ENCODE data around the gene CSHL1. TPM values are rescaled to one million over a fixed set of nuclear protein-coding genes. Genes with fewer than 3 reads are reported as not detected.
"Not testable (repeated sequence)": the region's sequence is repeated elsewhere in the genome, so short reads cannot be mapped to it uniquely, and the experiment has no call there.

The CSHL1 gene
- polyA plus RNA-seq, 2 of the 4 experiments (the other 2 are of a cell fraction): not detected

DNA sequence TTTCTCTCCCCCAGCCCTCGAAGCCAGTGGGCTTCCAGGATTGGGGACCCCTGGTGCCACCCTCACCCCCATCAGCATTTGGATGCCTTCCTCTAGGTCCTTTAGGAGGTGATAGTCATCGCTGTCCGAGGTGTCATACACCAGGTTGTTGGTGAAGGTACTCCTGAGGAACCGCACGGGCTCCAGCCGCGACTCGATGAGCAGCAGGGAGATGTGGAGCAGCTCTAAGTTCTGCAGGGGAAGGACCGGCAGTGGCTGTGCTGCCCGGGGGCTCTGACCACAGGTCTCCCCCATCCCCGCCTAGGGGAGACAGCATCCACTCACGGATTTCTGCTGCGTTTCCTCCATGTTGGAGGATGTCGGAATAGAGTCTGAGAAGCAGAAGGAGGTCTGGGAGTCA is 962 bp downstream of the CSHL1 start:
- ChIA-PET CTCF (interaction anchor here (1.0 to 16.7 kb wide), 22 partner anchors 8 to 511 kb away, joined by 3 to 386 read pairs (median 10); partner anchors contain the start of genes CD79B, ERN1, GH1 and ICAM2), POLR2A (no interaction called here)
- ATAC-seq (no peak), DNase-seq (ENCODE audit: low read depth in 1 of 2, low spot score in 1 of 2) (no peak), FAIRE-seq (no peak)
- Histone ChIP-seq H3K27ac (no peak overlapping the region), H3K4me2 (no peak overlapping the region), H3K9me3 (no peaks in the 10 kb centered on the region), H3K4me1 (no peaks in the 10 kb centered on the region), H3K4me3 (no peak overlapping the region)
- TF ChIP-seq FOSB (CRISPR knock-in tag; IDR thresholded peaks at IDR 0.05) (no peak), HDAC2 (IDR thresholded peaks at IDR 0.05) (no peak), HEYL (CRISPR knock-in tag; IDR thresholded peaks at IDR 0.05) (no peak), ZFP36 (IDR thresholded peaks at IDR 0.05; ENCODE audit: borderline replicate concordance, partially characterized antibody) (no peak), SREBF2 (IDR thresholded peaks at IDR 0.05) (no peak), BHLHE40 (IDR thresholded peaks at IDR 0.05; ENCODE audit: low read depth, low read length) (no peak)
- TF ChIP-seq, protein P1, sequence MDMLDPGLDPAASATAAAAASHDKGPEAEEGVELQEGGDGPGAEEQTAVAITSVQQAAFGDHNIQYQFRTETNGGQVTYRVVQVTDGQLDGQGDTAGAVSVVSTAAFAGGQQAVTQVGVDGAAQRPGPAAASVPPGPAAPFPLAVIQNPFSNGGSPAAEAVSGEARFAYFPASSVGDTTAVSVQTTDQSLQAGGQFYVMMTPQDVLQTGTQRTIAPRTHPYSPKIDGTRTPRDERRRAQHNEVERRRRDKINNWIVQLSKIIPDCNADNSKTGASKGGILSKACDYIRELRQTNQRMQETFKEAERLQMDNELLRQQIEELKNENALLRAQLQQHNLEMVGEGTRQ (IDR thresholded peaks at IDR 0.05): no peak
- TF ChIP-seq, protein P2, sequence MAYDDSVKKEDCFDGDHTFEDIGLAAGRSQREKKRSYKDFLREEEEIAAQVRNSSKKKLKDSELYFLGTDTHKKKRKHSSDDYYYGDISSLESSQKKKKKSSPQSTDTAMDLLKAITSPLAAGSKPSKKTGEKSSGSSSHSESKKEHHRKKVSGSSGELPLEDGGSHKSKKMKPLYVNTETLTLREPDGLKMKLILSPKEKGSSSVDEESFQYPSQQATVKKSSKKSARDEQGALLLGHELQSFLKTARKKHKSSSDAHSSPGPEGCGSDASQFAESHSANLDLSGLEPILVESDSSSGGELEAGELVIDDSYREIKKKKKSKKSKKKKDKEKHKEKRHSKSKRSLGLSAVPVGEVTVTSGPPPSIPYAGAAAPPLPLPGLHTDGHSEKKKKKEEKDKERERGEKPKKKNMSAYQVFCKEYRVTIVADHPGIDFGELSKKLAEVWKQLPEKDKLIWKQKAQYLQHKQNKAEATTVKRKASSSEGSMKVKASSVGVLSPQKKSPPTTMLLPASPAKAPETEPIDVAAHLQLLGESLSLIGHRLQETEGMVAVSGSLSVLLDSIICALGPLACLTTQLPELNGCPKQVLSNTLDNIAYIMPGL (CRISPR knock-in tag; IDR thresholded peaks at IDR 0.05; ENCODE audit: borderline replicate concordance): no peak
- WGBS (ENCODE audit: missing lambda C conversion rate): 54% methylated on average over 14 of the region's 14 CpGs

DNA sequence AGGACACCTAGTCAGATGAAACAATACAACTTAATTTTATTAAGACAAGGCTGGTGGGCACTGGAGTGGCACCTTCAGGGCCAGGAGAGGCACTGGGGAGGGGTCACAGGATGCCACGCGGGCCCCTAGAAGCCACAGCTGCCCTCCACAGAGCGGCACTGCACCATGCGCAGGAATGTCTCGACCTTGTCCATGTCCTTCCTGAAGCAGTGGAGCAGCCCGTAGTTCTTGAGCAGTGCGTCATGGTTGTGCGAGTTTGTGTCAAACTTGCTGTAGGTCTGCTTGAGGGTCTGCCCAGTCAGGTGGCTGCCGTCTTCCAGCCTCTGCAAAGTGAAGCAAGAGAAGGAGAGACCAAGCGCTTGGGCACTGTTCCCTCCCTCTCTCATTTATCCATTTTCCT is 1.5 kb downstream of the CSHL1 start:
- POLR2A ChIA-PET; H3K9me3 ChIP-seq; H3K4me3 ChIP-seq; H3K27ac ChIP-seq; ATAC-seq; DNase-seq (ENCODE audit: low read depth in 1 of 2, low spot score in 1 of 2); FAIRE-seq; H3K4me1 ChIP-seq; H3K4me2 ChIP-seq: not testable (repeated sequence)
- CTCF ChIA-PET: interaction anchor here (2.7 to 16.7 kb wide), 6 partner anchors 10 to 223 kb away, joined by 20 to 187 read pairs (median 26); partner anchors contain the start of genes ERN1 and GH1
- 58% methylated on average over 10 of the region's 10 CpGs for WGBS (ENCODE audit: missing lambda C conversion rate)

DNA sequence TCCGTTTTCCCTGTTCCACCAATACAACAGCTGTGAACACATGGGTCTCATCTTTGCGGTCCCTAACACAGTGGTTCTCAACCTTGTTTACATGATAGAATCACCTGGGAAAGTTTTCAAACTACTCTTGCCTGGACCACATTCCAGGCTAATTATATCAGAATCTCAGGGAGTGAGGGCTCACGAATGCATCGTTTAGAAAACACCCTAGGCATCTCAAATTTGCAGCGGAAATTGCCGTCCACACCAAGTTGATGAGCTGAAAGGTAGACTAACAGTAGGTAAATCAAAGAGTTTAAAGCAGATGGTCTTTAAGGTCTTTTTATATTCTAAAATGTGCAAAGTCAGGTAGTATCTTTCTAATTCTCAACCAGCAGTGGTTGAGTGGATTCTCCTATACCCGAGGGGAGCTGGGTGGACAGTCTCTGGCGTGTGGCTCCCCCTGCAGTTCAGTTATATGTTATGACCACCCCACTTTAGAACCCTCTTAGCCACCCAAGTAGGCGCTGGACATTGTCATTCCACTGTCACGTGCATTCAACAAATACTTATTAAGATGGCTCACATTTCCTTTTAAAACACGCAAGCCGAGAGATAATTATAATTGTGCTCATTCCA is 3.8 kb downstream of the CSHL1 start:
- H3K27ac ChIP-seq; H3K4me2 ChIP-seq; H3K4me1 ChIP-seq; DNase-seq (ENCODE audit: low read depth in 1 of 2, low spot score in 1 of 2); POLR2A ChIA-PET; FAIRE-seq; H3K9me3 ChIP-seq; H3K4me3 ChIP-seq: not testable (repeated sequence)
- ATAC-seq: peak; percentile 44 to 72; a peak in 3 of 6 replicates
- CTCF ChIA-PET: interaction anchor here (0.7 to 8.8 kb wide), 12 partner anchors 10 to 227 kb away, joined by 3 to 80 read pairs (median 4); partner anchors contain the start of genes GH1 and ICAM2
- WGBS (ENCODE audit: missing lambda C conversion rate): 41% methylated on average over 12 of the region's 12 CpGs

DNA sequence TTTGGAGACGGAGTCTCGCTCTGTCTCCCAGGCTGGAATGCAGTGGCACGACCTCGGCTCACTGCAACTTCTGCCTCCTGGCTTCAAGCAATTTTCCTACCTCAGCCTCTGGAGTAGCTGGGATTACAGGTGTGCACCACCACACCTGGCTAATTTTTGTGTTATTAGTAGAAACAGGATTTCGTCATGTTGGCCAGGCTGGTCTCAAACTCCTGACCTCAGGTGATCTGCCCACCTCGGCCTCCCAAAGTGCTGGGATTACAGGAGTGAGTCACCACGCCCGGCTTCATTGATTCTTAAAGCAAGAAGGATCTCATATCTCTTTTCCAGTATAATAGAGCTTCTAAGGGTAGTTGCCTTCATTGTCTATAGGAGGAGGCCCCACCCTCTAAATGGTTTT is 6.3 kb downstream of the CSHL1 start:
- POLR2A ChIA-PET: not testable (repeated sequence)

DNA sequence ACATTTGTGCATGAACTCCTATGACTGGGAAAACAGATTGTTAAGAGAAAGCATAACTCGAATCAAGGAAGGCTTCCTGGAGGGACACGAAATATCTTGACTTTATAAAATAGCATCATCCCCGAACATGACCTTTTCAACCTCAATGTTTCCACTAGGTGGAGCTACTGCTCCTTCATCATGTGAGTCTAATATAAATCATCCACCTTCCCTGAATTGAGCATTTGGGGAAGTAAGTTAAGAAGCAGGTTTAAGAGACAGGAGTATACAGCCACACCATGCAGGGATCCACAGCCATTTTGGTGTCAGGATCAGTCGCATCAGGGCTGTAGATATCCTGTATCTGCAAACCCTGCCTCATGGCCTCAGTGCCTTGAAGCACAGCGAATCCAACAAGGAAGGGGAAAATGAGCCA is 7.3 kb downstream of the CSHL1 start:
- H3K4me1 ChIP-seq; FAIRE-seq; POLR2A ChIA-PET; DNase-seq (ENCODE audit: low read depth in 1 of 2, low spot score in 1 of 2); H3K4me2 ChIP-seq; H3K9me3 ChIP-seq; H3K4me3 ChIP-seq; H3K27ac ChIP-seq: not testable (repeated sequence)
- peak; percentile 67 to 81 for ATAC-seq
- CTCF ChIA-PET: interaction anchor here (0.6 to 8.8 kb wide), 26 partner anchors 8 to 518 kb away, joined by 3 to 80 read pairs (median 4); partner anchors contain the start of genes CSHL1, GH1 and GH2
- TF ChIP-seq, protein P3, sequence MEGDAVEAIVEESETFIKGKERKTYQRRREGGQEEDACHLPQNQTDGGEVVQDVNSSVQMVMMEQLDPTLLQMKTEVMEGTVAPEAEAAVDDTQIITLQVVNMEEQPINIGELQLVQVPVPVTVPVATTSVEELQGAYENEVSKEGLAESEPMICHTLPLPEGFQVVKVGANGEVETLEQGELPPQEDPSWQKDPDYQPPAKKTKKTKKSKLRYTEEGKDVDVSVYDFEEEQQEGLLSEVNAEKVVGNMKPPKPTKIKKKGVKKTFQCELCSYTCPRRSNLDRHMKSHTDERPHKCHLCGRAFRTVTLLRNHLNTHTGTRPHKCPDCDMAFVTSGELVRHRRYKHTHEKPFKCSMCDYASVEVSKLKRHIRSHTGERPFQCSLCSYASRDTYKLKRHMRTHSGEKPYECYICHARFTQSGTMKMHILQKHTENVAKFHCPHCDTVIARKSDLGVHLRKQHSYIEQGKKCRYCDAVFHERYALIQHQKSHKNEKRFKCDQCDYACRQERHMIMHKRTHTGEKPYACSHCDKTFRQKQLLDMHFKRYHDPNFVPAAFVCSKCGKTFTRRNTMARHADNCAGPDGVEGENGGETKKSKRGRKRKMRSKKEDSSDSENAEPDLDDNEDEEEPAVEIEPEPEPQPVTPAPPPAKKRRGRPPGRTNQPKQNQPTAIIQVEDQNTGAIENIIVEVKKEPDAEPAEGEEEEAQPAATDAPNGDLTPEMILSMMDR (IDR thresholded peaks at IDR 0.05): peak; percentile 59
- TF ChIP-seq RAD21 (conservative IDR thresholded peaks at IDR 0.05 in 1 of 2, IDR thresholded peaks at IDR 0.05 in 1 of 2): peak in 1 of 2 experiments; percentile 37; a peak in 2 of 5 replicates
- 23% methylated on average over 5 of the region's 5 CpGs for WGBS (ENCODE audit: missing lambda C conversion rate)

More for the DNA sequence above, 6.3 kb downstream of the CSHL1 start:
- not testable (repeated sequence) for H3K4me3 ChIP-seq; H3K27ac ChIP-seq; DNase-seq (ENCODE audit: low read depth in 1 of 2, low spot score in 1 of 2); H3K9me3 ChIP-seq; ATAC-seq; H3K4me1 ChIP-seq; FAIRE-seq; H3K4me2 ChIP-seq
- CTCF ChIA-PET: interaction anchor here (0.6 to 8.8 kb wide), 22 partner anchors 13 to 517 kb away, joined by 3 to 80 read pairs (median 4); partner anchors contain the start of genes GH1, GH2 and ICAM2
- WGBS (ENCODE audit: missing lambda C conversion rate): 69% methylated on average over 8 of the region's 8 CpGs

DNA sequence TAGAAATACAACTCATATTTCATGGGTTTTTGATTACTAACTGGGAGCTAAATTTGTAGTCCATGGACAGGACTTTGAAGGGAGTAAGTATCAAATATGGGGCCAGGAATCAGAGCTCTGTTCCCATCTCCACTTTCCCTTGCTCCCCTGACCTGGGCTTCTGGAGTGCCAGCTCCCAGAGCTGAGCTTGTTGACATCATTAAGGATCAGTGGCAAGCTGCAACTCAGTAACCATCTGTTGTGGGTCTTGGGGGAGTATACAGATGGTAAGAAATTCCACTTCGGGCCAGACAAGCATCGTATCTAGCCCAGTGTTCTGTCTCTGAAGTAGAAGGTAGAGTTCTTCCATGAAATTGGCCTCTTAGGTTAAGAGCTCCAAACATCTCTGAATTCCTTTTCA is 9.1 kb downstream of the CSHL1 start:
- ATAC-seq; H3K4me3 ChIP-seq; H3K9me3 ChIP-seq; H3K4me1 ChIP-seq; POLR2A ChIA-PET; H3K27ac ChIP-seq; FAIRE-seq; H3K4me2 ChIP-seq; DNase-seq (ENCODE audit: low read depth in 1 of 2, low spot score in 1 of 2): not testable (repeated sequence)
- 66% methylated on average over 2 of the region's 2 CpGs for WGBS (ENCODE audit: missing lambda C conversion rate)
- CTCF ChIA-PET: interaction anchor here (0.6 to 8.8 kb wide), 16 partner anchors 10 to 414 kb away, joined by 3 to 80 read pairs (median 7); partner anchors contain the start of genes CSHL1, GH1 and GH2

DNA sequence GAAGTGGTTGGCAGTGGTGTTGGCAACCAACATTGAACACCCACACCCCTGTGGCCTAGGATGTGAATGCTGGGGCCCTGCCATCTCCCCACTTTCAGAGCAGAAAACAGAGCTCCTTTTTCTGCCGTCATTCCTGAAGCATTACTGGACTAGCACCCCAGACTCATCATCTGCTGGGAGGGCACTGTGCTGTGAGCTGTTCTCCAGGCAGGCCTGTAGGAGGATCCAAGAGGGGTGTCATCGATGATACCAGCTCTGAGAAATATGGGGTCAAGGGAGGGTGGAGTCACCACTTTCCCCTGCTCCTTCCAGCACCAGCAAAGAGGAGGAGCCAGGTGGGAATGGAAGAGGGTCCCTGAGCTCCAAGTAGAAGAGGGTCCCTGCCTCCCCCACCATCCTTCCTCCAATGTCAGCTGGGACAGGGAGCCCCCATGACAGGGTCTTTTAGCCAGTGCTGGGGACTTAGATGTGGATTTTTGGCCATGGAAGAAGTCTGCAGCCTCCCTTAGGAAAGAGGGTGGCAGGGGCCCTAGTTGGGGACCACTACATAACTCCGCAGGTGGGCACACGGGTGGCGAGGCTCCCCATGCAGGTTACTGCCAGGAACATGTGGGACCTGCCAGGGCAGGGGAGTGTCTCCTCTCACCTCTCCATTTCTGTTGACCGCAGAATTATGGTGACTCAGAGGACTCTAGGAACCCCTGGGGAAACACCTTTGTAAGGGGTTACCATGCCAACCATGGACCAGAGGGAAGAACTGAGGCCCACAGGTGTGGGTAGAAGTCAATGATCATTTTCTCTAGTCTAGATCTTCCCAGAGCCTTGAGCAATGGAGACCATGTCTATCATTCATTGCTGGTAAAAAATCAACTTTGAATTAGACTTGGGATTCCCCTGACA is 11.9 kb downstream of the CSHL1 start:
- POLR2A ChIA-PET: not testable (repeated sequence)

More for the DNA sequence above, 11.9 kb downstream of the CSHL1 start:
- DNase-seq (ENCODE audit: low read depth in 1 of 2, low spot score in 1 of 2); H3K4me3 ChIP-seq; H3K9me3 ChIP-seq; H3K27ac ChIP-seq; FAIRE-seq; H3K4me2 ChIP-seq; H3K4me1 ChIP-seq: not testable (repeated sequence)
- WGBS (ENCODE audit: missing lambda C conversion rate): 28% methylated on average over 3 of the region's 6 CpGs
- ATAC-seq: peak in 1 of 2 experiments; percentile 41; a peak in 2 of 6 replicates
- CTCF ChIA-PET: interaction anchor here (0.8 to 2.8 kb wide), 6 partner anchors 10 to 235 kb away, joined by 4 to 25 read pairs (median 6); partner anchors contain the start of gene CSHL1

Measured in A549 (cell line).